Hepatocyte (in vitro differentiated cells): ENCODE data around the gene VRK3. TPM values are rescaled to one million over a fixed set of nuclear protein-coding genes. Genes with fewer than 3 reads are reported as not detected.

ENCODE experiments used
- DNase-seq: peaks from one replicate; pipeline ENCODE4 v3.0.0-alpha.2; 2016; ENCODE audit warnings: low spot score
- H2AFZ ChIP-seq: fragments of 200-600 bp; sonication (generic); 2 replicates; pipeline ENCODE4 v1.6.0; 2016; ENCODE audit warnings: antibody characterized with exemption, mild to moderate bottlenecking
- H3K27ac ChIP-seq: fragments of 200-600 bp; sonication (generic); 2 replicates; pipeline ENCODE4 v1.5.1; 2016; ENCODE audit warnings: mild to moderate bottlenecking
- H3K27me3 ChIP-seq: fragments of 200-600 bp; sonication (generic); 2 replicates; pipeline ENCODE4 v1.6.1; 2016
- H3K36me3 ChIP-seq: fragments of 200-600 bp; sonication (generic); replicated peaks from 2 replicates; pipeline ENCODE4 v1.5.1; 2016; ENCODE audit warnings: low read depth; ENCODE audit not compliant: insufficient read depth
- H3K4me1 ChIP-seq: fragments of 200-600 bp; sonication (generic); 2 replicates; pipeline ENCODE4 v1.5.1; 2016; ENCODE audit warnings: mild to moderate bottlenecking, moderate library complexity; ENCODE audit not compliant: insufficient read depth
- H3K4me2 ChIP-seq: fragments of 200-600 bp; sonication (generic); 2 replicates; pipeline ENCODE4 v1.6.0; 2016
- H3K4me3 ChIP-seq: fragments of 200-600 bp; sonication (generic); 2 replicates; pipeline ENCODE4 v1.5.1; 2016; ENCODE audit warnings: mild to moderate bottlenecking
- H3K79me2 ChIP-seq: fragments of 200-600 bp; sonication (generic); 2 replicates; pipeline ENCODE4 v1.6.0; 2017; ENCODE audit warnings: mild to moderate bottlenecking
- H3K9me2 ChIP-seq: fragments of 200-600 bp; sonication (generic); replicated peaks from 2 replicates; pipeline ENCODE4 v1.6.0; 2017; ENCODE audit warnings: mild to moderate bottlenecking; ENCODE audit not compliant: insufficient read depth
- H3K9me3 ChIP-seq: fragments of 200-600 bp; sonication (generic); 2 replicates; pipeline ENCODE4 v1.5.1; 2016; ENCODE audit warnings: low read depth, mild to moderate bottlenecking
- H4K20me1 ChIP-seq: fragments of 200-600 bp; sonication (generic); 2 replicates; pipeline ENCODE4 v1.6.0; 2016; ENCODE audit warnings: mild to moderate bottlenecking; ENCODE audit not compliant: insufficient read depth, poor library complexity, severe bottlenecking
- EZH2 ChIP-seq: fragments of 200-600 bp; sonication (generic); IDR thresholded peaks from 2 replicates; pipeline ENCODE4 v1.6.1; 2016; ENCODE audit warnings: antibody characterized with exemption, mild to moderate bottlenecking, borderline replicate concordance
- EZH2phosphoT487 ChIP-seq: fragments of 200-600 bp; sonication (generic); IDR thresholded peaks from one replicate; pipeline ENCODE4 v1.6.1; 2018; ENCODE audit warnings: antibody characterized with exemption, mild to moderate bottlenecking, low read depth, moderate library complexity; ENCODE audit not compliant: unreplicated experiment, severe bottlenecking
- WGBS: methylation state at CpG from one replicate; pipeline ENCODE4 v1.1.6; 2016; ENCODE audit warnings: low lambda C conversion rate; ENCODE audit errors: missing lambda C conversion rate; 5-methylcytosine and 5-hydroxymethylcytosine counted together
- polyA plus RNA-seq: library from polyadenylated mRNA; unstranded; fragments of >200 nt; fragmentation: Nextera tagmentation; extraction: Ambion mirVana; gene quantifications from 2 replicates; pipeline ENCODE4 v1.2.1, GENCODE V29; 2016
- total RNA-seq: library from RNA; depleted of rRNA; stranded (reverse); fragments of >200 nt; gene quantifications from 2 replicates; pipeline ENCODE4 v1.2.3, GENCODE V29; 2014
- TF ChIP-seq, protein P1 (sequence below): fragments of 200-600 bp; sonication (generic); IDR thresholded peaks from 2 replicates; pipeline ENCODE4 v1.5.1; 2016; ENCODE audit warnings: antibody characterized with exemption, mild to moderate bottlenecking; ENCODE audit not compliant: poor library complexity

The VRK3 gene
- total and polyA plus RNA-seq, 2 experiments from 2014 or later = 39.7 to 42.3 TPM

DNA sequence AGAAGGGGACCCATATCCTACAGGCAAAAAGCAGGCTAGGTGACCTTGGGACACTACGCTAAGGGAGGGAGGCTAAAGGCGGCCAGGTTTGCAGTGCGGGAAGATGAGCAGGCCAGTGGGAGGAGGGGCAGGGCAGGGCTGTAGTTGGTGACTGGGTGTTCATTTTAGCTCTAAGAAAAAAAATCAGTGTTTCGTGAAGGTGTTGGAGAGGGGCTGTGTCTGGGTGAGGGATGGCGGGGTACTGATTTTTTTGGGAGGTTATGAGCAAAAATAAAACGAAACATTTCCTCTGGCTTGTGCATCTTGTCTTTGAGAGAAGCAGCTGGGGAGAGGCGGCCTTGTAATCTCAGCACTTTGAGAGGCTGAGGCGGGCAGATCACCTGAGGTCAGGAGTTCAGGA, 91.5 kb downstream of the VRK3 start:
- Histone ChIP-seq H3K4me1 (peaks cover 3% of the 10 kb centered on the region), H3K27me3 (no peaks in the 10 kb centered on the region), H4K20me1 (no peaks in the 10 kb centered on the region), H3K9me3 (no peaks in the 10 kb centered on the region), H2AFZ (no peak overlapping the region), H3K79me2 (no peaks in the 10 kb centered on the region), H3K4me3 (no peak overlapping the region), H3K36me3 (no peaks in the 10 kb centered on the region), H3K9me2 (no peaks in the 10 kb centered on the region), H3K27ac (no peak overlapping the region), H3K4me2 (no peak overlapping the region)
- TF ChIP-seq EZH2phosphoT487 = no peak
- DNase-seq = no peak
- WGBS = 96% methylated on average over 8 of the region's 8 CpGs

DNA sequence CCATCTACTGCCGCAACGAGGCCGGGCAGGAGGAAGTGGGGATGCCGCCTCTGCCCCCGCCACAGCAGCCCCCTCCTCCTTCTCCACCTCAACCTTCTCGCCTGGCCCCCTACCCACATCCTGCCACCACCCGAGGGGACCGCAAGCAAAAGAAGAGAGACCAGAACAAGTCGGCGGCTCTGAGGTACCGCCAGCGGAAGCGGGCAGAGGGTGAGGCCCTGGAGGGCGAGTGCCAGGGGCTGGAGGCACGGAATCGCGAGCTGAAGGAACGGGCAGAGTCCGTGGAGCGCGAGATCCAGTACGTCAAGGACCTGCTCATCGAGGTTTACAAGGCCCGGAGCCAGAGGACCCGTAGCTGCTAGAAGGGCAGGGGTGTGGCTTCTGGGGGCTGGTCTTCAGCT, 92.4 kb downstream of the VRK3 start:
- Histone ChIP-seq H3K4me1 (peaks cover 4% of the 10 kb centered on the region), H3K4me3 (no peak overlapping the region), H4K20me1 (no peaks in the 10 kb centered on the region), H3K4me2 (no peak overlapping the region), H3K27ac (no peak overlapping the region), H3K27me3 (no peaks in the 10 kb centered on the region), H2AFZ (no peak overlapping the region), H3K9me2 (no peaks in the 10 kb centered on the region), H3K9me3 (no peaks in the 10 kb centered on the region), H3K36me3 (no peaks in the 10 kb centered on the region), H3K79me2 (peaks cover 4% of the 10 kb centered on the region)
- TF ChIP-seq EZH2phosphoT487 (no peak), EZH2 (no peak)
- TF ChIP-seq, protein P1, sequence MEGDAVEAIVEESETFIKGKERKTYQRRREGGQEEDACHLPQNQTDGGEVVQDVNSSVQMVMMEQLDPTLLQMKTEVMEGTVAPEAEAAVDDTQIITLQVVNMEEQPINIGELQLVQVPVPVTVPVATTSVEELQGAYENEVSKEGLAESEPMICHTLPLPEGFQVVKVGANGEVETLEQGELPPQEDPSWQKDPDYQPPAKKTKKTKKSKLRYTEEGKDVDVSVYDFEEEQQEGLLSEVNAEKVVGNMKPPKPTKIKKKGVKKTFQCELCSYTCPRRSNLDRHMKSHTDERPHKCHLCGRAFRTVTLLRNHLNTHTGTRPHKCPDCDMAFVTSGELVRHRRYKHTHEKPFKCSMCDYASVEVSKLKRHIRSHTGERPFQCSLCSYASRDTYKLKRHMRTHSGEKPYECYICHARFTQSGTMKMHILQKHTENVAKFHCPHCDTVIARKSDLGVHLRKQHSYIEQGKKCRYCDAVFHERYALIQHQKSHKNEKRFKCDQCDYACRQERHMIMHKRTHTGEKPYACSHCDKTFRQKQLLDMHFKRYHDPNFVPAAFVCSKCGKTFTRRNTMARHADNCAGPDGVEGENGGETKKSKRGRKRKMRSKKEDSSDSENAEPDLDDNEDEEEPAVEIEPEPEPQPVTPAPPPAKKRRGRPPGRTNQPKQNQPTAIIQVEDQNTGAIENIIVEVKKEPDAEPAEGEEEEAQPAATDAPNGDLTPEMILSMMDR = no peak
- 99% methylated on average over 25 of the region's 25 CpGs for WGBS
- no peak for DNase-seq

DNA sequence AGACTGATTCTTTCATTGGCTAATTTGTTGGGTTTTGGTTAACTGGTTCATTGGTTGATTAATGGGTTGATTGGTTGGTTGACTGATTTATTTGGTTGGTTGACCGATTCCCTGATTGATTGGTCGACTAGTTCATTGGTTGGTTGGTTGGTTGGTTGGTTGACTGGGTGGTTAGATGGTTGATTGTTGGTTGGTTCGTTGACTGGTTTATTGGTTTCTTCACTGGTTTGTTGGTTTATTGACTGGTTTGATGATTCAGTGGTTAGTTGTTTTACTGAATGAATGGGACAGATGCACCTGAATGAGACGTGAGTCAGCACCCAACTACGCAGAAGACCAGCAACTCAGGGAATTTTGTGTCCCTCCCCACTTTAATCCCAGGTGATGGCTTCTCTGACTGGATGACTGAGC, 93.1 kb downstream of the VRK3 start:
- Histone ChIP-seq H3K4me2 (no peak overlapping the region), H3K79me2 (peaks cover 11% of the 10 kb centered on the region), H3K4me1 (peaks cover 8% of the 10 kb centered on the region), H4K20me1 (no peaks in the 10 kb centered on the region), H3K36me3 (no peaks in the 10 kb centered on the region), H3K9me3 (no peaks in the 10 kb centered on the region), H3K27ac (no peak overlapping the region), H2AFZ (no peak overlapping the region), H3K27me3 (no peaks in the 10 kb centered on the region), H3K9me2 (no peaks in the 10 kb centered on the region), H3K4me3 (no peak overlapping the region)
- 94% methylated on average over 5 of the region's 5 CpGs for WGBS
- no peak for TF ChIP-seq EZH2phosphoT487
- TF ChIP-seq, protein P1 = no peak
- no peak for TF ChIP-seq EZH2
- DNase-seq = no peak

DNA sequence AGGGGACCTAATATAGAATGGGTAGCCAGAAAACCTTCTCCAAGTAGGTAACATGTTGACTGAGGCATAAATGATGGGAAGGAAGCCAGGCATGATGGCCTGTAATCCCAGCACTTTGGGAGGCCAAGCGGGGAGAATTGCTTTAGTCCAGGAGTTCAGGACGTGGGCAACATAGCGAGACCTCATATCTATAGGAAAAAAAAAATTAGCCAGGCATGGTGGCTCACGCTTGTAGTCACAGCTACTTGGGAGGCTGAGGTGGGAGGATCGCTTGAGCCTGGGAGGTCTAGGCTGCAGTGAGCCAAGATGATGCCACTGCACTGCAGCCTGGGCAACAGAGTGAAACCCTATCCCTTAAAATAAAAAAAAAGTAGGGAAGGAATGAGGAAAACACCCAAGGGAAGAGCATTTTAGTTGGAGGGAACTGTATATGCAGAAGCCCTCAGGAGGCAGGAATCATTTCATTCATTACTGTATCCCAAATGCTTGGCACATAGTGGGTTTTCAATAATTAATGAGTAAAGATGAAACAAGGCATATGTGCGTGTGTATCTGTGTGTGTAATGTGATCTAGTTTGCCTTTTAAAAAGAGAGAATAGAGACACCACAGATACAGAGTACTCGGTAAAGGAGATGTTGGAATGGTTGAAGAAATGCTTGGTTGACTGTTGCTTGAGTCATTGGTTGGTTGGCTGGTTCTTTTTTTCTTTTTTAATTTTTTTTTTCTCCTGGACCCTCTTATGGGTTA, 93.7 kb downstream of the VRK3 start:
- Histone ChIP-seq H3K27me3 (no peaks in the 10 kb centered on the region), H3K36me3 (no peaks in the 10 kb centered on the region), H3K4me1 (peaks cover 8% of the 10 kb centered on the region), H3K27ac (no peak overlapping the region), H3K4me2 (no peak overlapping the region), H2AFZ (no peak overlapping the region), H3K9me3 (no peaks in the 10 kb centered on the region), H3K4me3 (no peak overlapping the region), H4K20me1 (no peaks in the 10 kb centered on the region), H3K9me2 (no peaks in the 10 kb centered on the region), H3K79me2 (peaks cover 17% of the 10 kb centered on the region)
- over 99% methylated on average over 7 of the region's 7 CpGs for WGBS
- TF ChIP-seq, protein P1 = no peak
- TF ChIP-seq EZH2phosphoT487 (no peak), EZH2 (no peak)
- no peak for DNase-seq
